ENCODE measurements around the gene MZF1. TPM values are rescaled to one million over a fixed set of nuclear protein-coding genes. Genes with fewer than 3 reads are reported as not detected.

The MZF1 gene
- total RNA-seq, 2 donors from 2014 or later = 19.3 to 39.2 TPM

DNA sequence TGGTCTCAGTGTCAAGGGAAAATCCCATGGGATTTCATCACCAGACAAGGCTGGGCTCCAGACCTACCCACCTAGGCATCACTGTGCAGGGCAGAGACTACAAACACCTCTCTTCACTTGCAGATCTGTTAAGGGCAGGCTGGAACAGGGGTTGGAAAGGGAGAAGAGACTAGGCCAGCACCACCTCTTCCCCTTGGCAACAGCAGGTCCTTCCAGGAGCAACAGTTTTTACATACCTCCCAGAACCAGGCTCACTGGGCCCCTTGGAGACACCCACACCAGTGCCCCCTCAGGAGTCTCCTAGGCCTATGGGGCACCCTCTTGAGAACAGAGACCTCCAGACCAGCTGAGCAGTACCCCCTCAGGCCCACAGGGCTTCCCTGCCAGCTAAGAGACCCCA is 12.2 kb downstream of the MZF1 start:
- Histone ChIP-seq H3K9me3 (no peaks in the 10 kb centered on the region), H3K4me3 (no peak overlapping the region), H3K27me3 (no peaks in the 10 kb centered on the region), H3K27ac (no peak overlapping the region), H3K36me3 (peaks cover 7% of the 10 kb centered on the region), H3K4me1 (peaks cover 31% of the 10 kb centered on the region), H3K9ac (ENCODE audit: low read depth in 2 of 2, low read length in 2 of 2) (no peak overlapping the region)
- DNase-seq = no peak
- TF ChIP-seq, protein P1, sequence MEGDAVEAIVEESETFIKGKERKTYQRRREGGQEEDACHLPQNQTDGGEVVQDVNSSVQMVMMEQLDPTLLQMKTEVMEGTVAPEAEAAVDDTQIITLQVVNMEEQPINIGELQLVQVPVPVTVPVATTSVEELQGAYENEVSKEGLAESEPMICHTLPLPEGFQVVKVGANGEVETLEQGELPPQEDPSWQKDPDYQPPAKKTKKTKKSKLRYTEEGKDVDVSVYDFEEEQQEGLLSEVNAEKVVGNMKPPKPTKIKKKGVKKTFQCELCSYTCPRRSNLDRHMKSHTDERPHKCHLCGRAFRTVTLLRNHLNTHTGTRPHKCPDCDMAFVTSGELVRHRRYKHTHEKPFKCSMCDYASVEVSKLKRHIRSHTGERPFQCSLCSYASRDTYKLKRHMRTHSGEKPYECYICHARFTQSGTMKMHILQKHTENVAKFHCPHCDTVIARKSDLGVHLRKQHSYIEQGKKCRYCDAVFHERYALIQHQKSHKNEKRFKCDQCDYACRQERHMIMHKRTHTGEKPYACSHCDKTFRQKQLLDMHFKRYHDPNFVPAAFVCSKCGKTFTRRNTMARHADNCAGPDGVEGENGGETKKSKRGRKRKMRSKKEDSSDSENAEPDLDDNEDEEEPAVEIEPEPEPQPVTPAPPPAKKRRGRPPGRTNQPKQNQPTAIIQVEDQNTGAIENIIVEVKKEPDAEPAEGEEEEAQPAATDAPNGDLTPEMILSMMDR (IDR thresholded peaks at IDR 0.05) = no peak
- intact Hi-C loops (cut with DNase I) = no loop called here

DNA sequence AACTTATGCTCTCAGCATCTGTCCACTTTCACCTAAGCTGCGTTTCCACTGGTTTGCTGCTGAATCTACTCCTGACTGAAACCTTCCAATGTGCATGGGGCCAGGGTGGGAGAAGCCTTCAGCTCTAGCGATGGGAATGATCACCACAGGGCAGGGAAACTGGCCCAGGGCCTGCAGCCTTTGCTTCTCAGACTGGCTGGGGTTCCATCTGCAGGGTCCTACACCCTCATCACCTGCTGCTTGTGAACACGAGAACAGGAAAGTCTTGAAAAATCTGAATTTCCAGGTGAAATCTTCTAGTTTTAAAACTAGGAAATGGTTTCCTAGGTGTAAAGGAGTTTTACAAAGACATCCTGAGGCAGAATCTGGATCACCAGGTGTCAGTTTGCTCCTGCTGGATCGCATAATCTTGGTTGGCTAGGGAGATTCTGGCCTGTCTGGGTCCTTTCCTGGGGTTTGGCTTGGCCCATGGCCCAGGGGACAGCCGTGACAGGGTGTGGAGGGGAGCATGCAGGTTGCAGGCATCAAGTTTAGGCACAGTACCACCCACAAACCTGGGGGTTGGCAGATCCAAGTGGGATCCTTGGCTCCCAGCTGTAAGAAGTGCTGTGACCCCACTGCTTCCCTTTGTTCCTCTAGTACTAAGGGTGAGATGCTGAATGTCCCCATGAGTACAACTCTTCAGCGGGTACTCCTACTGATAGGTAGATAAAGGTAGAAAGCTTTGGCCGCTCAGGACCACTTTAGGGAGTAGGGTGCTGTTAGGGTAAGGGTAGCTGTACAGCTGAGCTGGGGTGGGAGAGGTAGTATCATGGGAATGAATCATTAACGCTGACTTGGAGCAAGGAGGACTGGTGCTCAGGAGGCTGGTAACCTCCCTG is 12.9 kb downstream of the MZF1 start:
- H3K9me3 ChIP-seq = no peaks in the 10 kb centered on the region
- peaks cover 35% of the 10 kb centered on the region for H3K4me1 ChIP-seq
- H3K9ac ChIP-seq (ENCODE audit: low read depth in 2 of 2, low read length in 2 of 2) = peak overlapping the region; percentile 52 to 99
- intact Hi-C loops (cut with DNase I) = no loop called here
- H3K36me3 ChIP-seq = peaks cover 7% of the 10 kb centered on the region
- no peaks in the 10 kb centered on the region for H3K27me3 ChIP-seq
- H3K4me3 ChIP-seq = peak overlapping the region; percentile 64
- peak overlapping the region; percentile 100 for H3K27ac ChIP-seq
- DNase-seq = peak; percentile 31
- TF ChIP-seq, protein P1 (IDR thresholded peaks at IDR 0.05) = no peak

DNA sequence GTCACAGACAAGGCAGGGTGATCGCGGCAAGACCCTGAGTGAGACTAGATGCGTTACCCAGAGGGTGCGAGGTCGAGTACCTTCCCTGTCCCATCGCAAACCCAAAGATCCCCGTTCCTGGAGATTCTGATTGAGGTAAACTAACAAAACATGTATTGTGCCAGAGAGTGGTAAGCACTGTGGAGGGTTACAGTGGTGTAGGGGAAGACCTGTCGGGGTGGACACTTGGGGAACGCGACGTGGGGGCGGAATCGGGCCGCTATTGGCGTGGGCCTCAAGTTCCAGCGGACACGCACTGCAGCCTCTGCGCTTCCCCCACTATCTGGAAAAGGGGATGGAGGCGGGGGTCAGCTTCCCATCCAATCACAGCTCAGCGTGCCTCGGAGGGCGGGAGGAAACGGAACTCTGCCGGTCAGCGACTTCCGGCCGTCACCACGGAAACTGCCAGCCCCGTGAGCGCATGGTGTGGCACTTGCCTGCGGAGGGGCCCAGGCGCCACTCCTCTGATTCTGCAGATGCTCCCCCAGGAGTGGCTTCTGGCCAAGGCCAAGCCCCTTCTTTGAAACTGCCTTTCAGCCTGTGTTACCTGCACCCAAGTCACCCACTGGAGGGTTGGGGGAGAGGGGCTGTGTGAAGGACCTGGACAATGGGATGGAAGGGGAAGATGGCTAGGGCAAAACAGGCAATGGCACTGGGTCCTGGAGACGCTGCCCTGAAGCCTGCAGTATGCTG is 13.7 kb downstream of the MZF1 start:
- Histone ChIP-seq H3K27ac (peak overlapping the region; percentile 100), H3K36me3 (peaks cover 7% of the 10 kb centered on the region), H3K27me3 (no peaks in the 10 kb centered on the region), H3K4me1 (peaks cover 36% of the 10 kb centered on the region), H3K9me3 (no peaks in the 10 kb centered on the region), H3K4me3 (peak overlapping the region; percentile 64), H3K9ac (ENCODE audit: low read depth in 2 of 2, low read length in 2 of 2) (peak overlapping the region; percentile 65 to 99)
- TF ChIP-seq, protein P1 (IDR thresholded peaks at IDR 0.05) = no peak
- peak; percentile 94 for DNase-seq
- intact Hi-C loops (cut with DNase I) = no loop called here

DNA sequence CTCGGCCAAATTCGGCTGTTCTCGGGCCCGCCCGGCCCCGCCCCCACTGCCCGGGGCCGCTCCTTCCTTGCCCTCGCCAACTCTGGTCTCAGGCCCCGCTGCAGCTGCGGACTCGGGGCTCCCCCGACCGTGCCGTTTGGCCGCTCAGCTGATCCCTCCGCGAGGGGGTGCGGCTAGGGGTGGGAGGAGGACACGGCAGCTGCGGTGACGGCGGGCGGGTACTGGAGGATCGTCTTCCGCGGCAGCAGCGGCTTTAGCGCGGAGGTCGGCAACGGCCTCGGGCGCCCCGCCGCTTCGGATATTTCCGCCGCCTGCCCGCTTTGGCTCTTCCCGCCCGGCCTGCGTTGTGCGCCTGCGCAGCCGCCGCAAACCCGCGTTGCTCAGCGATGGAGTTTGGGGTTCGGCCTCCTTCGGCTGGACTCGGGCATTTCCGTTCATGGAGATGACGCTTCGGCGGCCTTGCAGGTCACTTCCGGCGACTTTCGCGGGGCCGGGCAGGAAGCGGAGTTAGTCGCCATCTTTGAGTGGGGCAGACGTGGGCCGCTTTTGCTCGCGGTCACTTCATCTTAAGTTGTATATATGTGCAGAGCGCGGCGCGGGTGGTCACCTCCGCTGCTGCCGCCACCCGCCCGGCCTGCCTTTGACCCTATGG is 14.4 kb downstream of the MZF1 start:
- peak; percentile 99 for DNase-seq
- Histone ChIP-seq H3K27ac (peak overlapping the region; percentile 100), H3K9ac (ENCODE audit: low read depth in 2 of 2, low read length in 2 of 2) (peak overlapping the region; percentile 93 to 99), H3K36me3 (peaks cover 7% of the 10 kb centered on the region), H3K4me3 (peak overlapping the region; percentile 64), H3K9me3 (no peaks in the 10 kb centered on the region), H3K27me3 (no peaks in the 10 kb centered on the region), H3K4me1 (peaks cover 42% of the 10 kb centered on the region)
- intact Hi-C loops (cut with DNase I) = no loop called here
- TF ChIP-seq, protein P1 (IDR thresholded peaks at IDR 0.05) = no peak

DNA sequence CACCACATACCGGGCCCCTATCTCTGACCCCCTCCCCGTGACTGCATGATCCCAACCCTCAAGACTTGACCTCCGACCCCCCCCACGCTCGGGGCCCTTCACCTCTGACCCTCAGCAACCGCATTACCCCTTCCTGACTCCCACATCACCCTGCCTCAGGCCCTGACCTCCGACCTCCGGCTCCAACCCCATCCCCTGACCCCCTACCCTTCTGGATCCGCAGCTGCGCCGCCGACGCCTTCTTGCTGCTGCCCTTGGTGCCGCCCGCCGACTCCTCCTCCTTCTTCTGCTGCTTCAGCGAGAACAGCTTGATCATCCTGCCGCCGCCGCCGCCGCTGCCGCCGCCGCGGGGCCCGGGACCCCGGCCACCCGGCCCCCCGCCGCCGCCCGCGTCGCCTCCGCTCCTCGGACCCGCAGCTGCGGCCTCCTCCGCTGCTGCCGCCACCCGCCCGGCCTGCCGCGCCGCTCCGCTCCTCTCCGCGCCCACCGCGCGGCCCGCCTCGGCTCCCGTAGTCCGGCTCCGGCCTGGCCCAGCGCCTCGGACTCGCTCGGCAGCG is 15.0 kb downstream of the MZF1 start, which contains the start of gene UBE2M:
TSS of gene UBE2M (minus strand) at position 546 of the 557 bp plus-strand sequence. CDS start at position 316, 230 bp downstream.
- Histone ChIP-seq H3K9me3 (no peaks in the 10 kb centered on the region), H3K36me3 (peaks cover 7% of the 10 kb centered on the region), H3K4me3 (peak within 1 kb of the TSS; percentile 64), H3K27ac (peak within 1 kb of the TSS; percentile 100), H3K4me1 (peaks cover 38% of the 10 kb centered on the region), H3K9ac (ENCODE audit: low read depth in 2 of 2, low read length in 2 of 2) (peak within 1 kb of the TSS; percentile 93 to 99), H3K27me3 (no peaks in the 10 kb centered on the region)
- TF ChIP-seq, protein P1 (IDR thresholded peaks at IDR 0.05) = no peak
- DNase-seq = peak; percentile 59
- intact Hi-C loops (cut with DNase I) = no loop called here

Measured in colonic mucosa (tissue), 4 donors.